ENCODE measurements around the gene RIGI. TPM values are rescaled to one million over a fixed set of nuclear protein-coding genes. Genes with fewer than 3 reads are reported as not detected.

The RIGI gene
- total and polyA plus RNA-seq, 7 donors = 1.3 to 5.4 (median 3.6) TPM

DNA sequence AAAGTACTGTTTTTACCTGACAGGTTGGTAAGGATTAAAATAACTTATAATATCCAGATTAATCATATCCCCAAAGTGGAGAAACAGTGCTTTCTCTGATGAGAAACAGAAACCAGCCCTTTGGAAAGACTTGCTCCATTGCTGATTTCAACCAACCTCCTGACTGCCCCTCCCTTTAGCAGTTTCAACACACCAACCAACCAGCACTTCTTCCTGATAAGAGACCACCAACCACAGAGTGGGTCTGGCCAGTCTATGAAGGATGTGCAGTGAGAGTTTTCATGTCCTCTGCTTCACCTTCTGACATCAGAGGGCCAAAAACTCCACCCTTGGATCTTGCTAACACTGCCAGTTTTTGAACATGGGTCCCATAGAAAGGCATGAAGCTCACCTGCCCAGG, 28.1 kb downstream of the RIGI start:
- H3K9me3 ChIP-seq = no peaks in the 10 kb centered on the region
- H3K27me3 ChIP-seq (ENCODE audit: insufficient read depth in 3 of 3, low read length in 2 of 3) = no peaks in the 10 kb centered on the region
- no peak overlapping the region for H3K27ac ChIP-seq
- H3K4me3 ChIP-seq = no peak overlapping the region
- TF ChIP-seq, protein P1, sequence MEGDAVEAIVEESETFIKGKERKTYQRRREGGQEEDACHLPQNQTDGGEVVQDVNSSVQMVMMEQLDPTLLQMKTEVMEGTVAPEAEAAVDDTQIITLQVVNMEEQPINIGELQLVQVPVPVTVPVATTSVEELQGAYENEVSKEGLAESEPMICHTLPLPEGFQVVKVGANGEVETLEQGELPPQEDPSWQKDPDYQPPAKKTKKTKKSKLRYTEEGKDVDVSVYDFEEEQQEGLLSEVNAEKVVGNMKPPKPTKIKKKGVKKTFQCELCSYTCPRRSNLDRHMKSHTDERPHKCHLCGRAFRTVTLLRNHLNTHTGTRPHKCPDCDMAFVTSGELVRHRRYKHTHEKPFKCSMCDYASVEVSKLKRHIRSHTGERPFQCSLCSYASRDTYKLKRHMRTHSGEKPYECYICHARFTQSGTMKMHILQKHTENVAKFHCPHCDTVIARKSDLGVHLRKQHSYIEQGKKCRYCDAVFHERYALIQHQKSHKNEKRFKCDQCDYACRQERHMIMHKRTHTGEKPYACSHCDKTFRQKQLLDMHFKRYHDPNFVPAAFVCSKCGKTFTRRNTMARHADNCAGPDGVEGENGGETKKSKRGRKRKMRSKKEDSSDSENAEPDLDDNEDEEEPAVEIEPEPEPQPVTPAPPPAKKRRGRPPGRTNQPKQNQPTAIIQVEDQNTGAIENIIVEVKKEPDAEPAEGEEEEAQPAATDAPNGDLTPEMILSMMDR (IDR thresholded peaks at IDR 0.05) = no peak
- peaks cover 0 to 29% of the 10 kb centered on the region in 2 donors for H3K36me3 ChIP-seq (ENCODE audit: insufficient read depth in 1 of 2, low read depth in 1 of 2)
- no peak for ATAC-seq
- no peaks in the 10 kb centered on the region for H3K4me1 ChIP-seq
- intact Hi-C loops (cut with DNase I) = no loop called here
- DNase-seq = no peak

DNA sequence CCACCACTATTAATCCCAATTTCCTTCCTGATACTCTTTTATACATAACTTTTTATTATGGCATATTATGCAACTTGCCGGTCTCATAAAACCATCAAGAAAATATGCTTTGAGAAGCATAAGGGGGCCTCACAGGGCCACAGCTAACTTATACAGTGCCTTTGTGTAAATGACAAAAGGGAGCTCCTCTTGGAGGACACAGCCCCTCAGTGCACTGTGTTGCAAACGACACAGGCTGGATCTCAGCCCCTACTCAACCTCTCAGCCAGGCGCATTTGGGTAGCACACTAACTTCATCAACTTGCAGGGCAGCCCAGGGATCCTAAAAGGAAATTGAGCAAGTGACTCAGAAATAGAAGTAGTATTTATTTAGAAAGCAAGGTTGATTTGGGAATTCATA, 35.4 kb downstream of the RIGI start:
- no peak for DNase-seq
- no peaks in the 10 kb centered on the region for H3K9me3 ChIP-seq
- no peaks in the 10 kb centered on the region for H3K27me3 ChIP-seq (ENCODE audit: insufficient read depth in 3 of 3, low read length in 2 of 3)
- no peak overlapping the region for H3K4me3 ChIP-seq
- whole genome bisulfite sequencing, 3 donors = 74 to 77% (median 74%) methylated on average over 3 of the region's 3 CpGs
- intact Hi-C loops (cut with DNase I) = loop anchor here in 1 of 2 donors (2.0 kb wide), 1 partner anchor 16 kb away; no protein-coding TSS in a partner anchor
- peaks cover 3 to 70% of the 10 kb centered on the region in 2 donors for H3K36me3 ChIP-seq (ENCODE audit: insufficient read depth in 1 of 2, low read depth in 1 of 2)
- H3K27ac ChIP-seq = no peak overlapping the region
- no peaks in the 10 kb centered on the region for H3K4me1 ChIP-seq
- ATAC-seq = no peak
- TF ChIP-seq, protein P1 (IDR thresholded peaks at IDR 0.05) = no peak

- Histone ChIP-seq H3K9me3 (no peaks in the 10 kb centered on the region), H3K4me3 (no peak overlapping the region), H3K4me1 (no peaks in the 10 kb centered on the region), H3K27ac (no peak overlapping the region), H3K36me3 (ENCODE audit: insufficient read depth in 1 of 2, low read depth in 1 of 2) (peaks cover 5 to 89% of the 10 kb centered on the region in 2 donors), H3K27me3 (ENCODE audit: insufficient read depth in 3 of 3, low read length in 2 of 3) (no peaks in the 10 kb centered on the region)
- DNase-seq (no peak), ATAC-seq (no peak)
- intact Hi-C loops (cut with DNase I) = loop anchor here in 1 of 2 donors (5.0 kb wide), 1 partner anchor 36 kb away; no protein-coding TSS in a partner anchor
- WGBS, 3 donors = 32 to 37% (median 36%) methylated on average over 3 of the region's 3 CpGs
- TF ChIP-seq, protein P1 (IDR thresholded peaks at IDR 0.05) = no peak
Measured at GRCh38 chr9:32487981-32488380, 38.0 kb downstream of the RIGI start.

DNA sequence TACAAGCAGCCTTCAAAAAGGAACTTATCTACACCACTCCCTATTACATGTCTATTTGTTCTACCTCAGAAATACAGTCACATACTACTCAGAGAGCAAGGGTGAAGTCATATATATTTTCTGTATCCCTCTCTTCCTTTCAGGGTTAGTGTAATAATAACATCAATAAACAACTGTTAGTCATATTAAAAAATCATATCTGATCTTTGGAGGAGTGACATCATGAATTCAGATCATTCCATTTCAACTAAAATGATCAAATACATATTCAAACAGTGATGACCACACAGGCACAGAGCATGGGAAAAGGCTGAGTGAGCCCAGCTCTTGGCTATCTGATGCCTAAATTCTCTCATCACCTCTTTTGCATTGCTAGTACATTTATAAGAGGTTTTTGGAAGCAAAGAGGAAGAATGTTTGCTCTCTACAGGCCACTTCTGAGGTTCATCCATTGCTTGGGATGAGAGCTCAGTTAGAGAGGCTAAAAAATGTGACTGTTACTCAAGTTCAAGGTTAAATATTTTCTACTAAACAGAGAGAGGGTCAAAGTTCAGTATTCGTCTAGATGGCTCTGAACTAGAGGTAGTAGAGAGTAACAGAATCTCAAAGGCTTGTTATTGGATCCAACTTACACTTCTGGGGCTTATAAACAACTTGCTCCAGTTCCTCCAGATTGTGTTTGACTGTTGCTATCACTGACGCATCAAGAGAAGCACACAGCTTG, 39.0 kb downstream of the RIGI start:
- DNase-seq (no peak), ATAC-seq (no peak)
- H3K36me3 ChIP-seq (ENCODE audit: insufficient read depth in 1 of 2, low read depth in 1 of 2) = peaks cover 5 to 91% of the 10 kb centered on the region in 2 donors
- H3K4me3 ChIP-seq = no peak overlapping the region
- no peaks in the 10 kb centered on the region for H3K27me3 ChIP-seq (ENCODE audit: insufficient read depth in 3 of 3, low read length in 2 of 3)
- 80 to 89% (median 80%) methylated on average over 2 of the region's 2 CpGs for WGBS, 3 donors
- no peaks in the 10 kb centered on the region for H3K9me3 ChIP-seq
- intact Hi-C loops (cut with DNase I) = loop anchor here in 1 of 2 donors (5.0 kb wide), 1 partner anchor 35 kb away; no protein-coding TSS in a partner anchor
- no peaks in the 10 kb centered on the region for H3K4me1 ChIP-seq
- TF ChIP-seq, protein P1 (IDR thresholded peaks at IDR 0.05) = no peak
- H3K27ac ChIP-seq = no peak overlapping the region

All from psoas muscle (tissue), 8 donors.